HG02642 (cell line): ENCODE measurements around the gene LMCD1.

Experiments used
- ATAC-seq: cut with Tn5 transposase; IDR thresholded peaks from one replicate; pipeline ENCODE4 v1.9.1; 2021; ENCODE audit warnings: mild to moderate bottlenecking; ENCODE audit not compliant: unreplicated experiment, poor library complexity

Gene LMCD1

DNA sequence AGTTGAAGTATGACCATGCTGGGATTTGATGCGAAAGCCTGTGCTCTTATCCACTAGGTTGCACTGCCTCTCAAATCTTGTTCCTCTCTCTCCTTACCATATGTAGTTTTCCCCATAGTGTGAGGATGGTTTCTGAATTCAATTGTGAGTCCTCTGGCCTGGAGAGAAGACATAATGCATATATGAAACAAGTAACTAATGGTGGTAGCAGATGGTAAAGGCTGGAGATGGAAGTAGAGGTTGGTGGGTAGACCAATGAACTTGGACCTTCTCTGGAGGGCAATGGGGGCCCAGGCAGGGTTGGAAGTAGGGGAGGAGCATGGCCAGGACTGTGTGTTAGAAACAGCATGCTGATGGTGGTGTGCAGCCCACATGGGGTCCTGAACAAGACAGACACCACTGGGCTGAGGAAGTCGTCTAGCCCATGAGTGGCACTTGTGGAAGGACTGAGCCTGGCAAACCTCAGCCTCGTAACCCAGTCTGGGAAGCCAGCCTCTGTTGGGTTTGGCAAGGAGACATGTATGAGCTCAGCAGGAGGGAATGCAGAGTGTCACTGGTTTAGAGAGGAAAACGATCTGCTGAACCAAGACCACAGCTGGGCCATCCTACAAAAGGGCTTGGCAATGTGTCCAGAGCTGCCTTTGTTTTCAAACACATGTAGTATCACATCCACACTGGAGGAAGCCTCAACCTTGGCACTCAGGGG is 18.5 kb upstream of the LMCD1 start:
- ATAC-seq: no peak

DNA sequence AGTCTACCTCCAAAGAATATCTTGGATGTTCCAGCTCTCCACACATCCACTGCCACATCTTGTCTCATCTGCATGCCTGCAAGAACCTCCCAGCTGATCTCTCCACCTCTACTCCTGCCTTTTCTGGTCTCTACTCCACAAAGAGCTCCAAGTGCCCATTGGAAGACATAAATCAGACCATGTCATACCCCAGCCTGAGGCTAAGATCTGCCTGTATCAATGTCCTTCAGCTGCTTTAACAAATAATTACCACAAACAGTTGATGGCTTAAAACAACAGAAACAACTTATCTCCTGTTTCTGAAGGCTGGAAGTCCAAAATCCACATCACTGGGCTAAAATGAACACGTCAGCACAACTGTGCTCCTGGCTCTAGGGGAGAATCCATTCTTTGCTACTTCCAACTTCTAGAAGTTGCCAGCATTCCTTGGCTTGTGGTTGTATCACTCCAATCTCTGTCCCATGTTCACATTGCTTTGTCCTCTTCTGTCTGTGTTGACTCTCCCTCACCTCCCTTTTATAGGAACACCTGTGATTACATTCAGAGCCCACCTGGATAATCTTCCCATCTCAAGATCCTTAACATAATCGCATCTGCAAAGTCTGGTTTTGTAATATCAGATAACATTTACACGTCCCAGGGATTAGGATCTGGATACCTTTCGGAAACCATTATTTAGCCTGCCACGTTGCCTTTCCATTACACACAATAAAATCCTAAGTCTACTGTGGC is 17.0 kb upstream of the LMCD1 start:
- ATAC-seq: no peak

DNA sequence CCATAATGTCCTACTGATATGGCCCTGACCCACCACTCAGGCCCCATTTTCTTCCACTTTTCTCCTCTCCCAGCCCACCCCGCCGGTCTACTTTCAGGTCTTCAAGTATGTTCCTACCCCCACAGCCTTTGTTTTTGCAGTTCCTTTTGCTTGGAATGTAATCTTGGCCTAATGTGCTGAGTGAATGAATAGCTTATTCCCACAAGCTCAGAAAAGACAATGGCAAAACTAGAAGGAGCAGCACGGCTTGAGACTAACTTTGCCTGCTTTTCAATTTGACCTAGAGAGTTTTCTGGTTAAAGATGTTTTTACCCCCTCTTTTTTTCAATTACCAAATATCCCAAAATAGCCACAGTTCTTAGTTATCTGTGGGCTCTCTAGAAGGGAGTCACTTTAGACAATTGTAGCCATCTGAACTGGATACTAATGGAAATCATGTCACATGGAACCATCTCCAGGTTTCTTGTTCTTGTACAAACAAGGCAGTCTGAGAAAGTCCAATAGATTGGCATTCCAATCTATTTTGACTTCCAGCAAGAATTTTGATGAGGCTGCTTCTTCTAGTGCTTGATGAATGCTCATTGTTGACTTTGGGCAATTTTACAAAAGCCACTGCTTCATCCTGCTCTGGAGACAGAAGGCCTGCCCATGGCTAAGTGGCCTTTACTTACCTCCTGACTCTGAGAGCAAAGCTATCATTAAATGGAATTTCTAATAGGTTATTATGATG is 16.3 kb upstream of the LMCD1 start:
- no peak for ATAC-seq

DNA sequence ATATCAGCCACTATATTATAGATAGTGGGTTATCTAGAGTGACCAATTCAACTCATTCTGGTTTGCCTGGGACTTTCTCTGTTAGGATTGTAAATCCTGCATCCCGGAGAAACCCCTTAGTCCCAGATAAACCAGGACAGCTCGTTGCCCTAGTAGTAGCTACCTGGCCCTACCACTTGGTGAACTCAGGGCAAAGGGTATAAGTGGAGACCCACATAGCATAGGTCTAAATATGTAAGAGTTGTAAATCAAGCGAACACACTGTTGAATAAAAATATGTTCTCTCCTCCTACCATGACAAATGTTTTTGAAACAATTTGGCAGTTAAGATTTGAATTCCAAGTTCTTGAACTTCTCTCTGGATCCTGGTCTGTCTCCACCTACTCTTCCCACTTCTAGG is 15.7 kb upstream of the LMCD1 start:
- ATAC-seq: no peak

DNA sequence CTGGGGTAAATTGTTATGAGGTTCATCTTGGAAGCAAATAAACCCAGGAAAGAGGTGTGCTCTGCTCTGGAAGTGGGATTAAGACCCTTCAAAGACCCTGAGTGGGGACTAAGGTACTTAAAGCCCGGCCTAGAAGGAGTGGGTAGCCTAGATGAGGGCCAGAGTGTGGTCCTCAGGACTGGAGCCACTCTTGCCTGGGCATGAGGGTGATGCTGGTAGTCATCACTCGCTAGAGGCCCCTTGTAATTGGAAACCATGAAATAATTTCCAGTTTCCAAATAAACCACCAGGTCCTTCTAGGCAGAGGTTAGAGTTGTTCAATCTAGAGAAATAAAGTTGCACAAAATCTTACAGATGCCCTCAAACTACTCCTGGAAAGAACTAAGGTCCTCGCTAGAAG is 15.2 kb upstream of the LMCD1 start:
- ATAC-seq: no peak

DNA sequence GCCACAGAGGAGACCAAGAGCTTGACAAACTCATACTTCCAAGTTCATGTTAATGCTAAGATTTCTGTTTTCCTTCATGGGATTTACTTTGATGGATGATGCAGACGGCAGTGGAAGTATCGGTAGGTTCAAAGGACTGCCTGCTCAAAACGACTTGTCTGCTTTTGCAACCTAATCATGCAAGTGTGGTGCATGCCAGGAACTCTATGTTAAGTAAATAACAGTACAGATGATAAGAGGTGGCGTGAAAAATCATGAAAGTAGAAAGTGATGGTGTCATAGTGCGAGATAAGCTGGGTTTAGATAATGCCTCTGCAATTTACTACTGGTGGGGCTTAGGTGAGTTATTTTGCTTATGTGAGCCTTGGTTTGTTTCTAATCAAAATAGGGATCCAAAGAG is 14.7 kb upstream of the LMCD1 start:
- no peak for ATAC-seq

DNA sequence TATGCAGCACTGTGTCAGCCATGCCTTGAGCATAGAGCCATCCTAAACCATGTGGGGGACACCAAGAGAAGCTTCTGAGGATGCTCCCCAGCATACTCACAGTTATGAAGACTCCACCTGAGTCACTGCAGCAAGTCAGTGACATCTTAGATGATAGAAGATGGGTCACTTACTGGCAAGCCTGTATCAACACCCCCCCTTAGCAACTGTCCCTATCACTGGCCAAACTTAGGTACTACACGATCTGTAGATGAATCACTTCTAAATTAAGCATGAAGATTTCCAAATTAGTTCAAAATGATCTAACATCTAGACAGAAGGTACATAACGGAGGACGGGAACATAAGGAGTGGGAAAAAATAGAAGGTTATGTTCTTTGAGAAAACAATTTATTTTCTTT is 13.2 kb upstream of the LMCD1 start:
- ATAC-seq: no peak

DNA sequence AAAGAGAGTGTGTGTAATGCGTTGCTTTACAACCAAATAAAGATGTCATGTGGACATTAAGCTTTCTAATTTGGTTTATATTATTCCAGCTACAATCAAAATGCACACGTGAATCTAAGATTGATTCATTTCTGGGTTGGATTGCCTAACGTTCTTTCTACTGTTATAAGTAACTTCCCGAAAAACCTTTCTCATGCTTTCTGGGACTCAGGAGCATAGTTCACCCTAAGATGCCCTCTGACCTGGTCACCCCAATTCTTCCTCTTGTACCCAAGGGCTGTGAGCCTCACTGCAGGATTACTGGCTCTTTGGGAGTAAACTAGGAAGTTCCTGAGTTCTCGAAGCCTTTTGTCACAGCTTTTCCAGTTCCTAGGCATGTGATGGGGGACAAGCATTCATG is 12.7 kb upstream of the LMCD1 start:
- ATAC-seq: no peak

DNA sequence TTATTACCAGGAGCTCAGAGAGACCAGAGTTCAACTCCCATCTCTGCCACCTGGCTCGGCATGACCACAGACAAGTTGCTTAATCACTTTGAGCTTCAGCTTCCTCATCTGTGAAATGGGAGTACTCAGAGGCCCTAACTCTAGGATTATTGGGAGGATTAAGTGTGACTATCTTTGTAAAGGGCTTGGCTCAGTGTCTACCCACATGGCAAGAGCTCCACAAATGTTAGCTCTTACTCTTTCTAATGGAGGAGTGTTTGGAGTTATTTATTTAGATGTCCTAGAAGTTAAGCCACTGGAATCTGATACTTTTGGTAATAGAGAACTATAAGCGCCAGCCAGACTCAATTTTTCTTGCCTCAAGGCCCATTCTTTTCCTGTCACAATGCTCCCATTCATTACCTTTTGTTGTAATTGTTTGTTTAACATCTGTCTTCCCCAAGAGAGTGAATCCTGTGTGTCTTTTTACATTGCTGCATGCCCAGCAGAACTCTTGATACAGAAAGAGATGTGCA is 12.3 kb upstream of the LMCD1 start:
- ATAC-seq: no peak

DNA sequence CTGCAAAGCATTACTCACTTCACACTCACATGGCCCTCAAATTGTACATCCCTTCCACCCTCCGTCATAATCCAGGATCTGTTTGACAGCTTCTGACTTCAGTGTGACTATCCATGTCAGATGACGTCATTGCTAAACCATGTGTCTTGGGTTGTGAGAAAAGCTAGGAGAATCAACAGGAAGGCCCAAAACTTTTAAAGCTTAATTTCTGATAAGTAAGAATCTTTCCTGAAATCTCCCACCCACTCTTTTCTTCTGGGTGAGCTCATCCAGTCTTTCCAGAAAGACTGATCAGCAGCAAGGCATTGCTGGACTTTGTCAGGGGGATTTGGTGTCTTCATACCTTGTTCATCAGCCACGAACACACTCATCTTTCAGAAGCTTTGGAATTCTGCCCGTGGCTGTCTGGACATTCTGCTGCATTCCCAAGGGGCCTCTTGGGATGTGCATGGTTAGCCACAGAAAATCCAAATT is 11.5 kb upstream of the LMCD1 start:
- no peak for ATAC-seq

DNA sequence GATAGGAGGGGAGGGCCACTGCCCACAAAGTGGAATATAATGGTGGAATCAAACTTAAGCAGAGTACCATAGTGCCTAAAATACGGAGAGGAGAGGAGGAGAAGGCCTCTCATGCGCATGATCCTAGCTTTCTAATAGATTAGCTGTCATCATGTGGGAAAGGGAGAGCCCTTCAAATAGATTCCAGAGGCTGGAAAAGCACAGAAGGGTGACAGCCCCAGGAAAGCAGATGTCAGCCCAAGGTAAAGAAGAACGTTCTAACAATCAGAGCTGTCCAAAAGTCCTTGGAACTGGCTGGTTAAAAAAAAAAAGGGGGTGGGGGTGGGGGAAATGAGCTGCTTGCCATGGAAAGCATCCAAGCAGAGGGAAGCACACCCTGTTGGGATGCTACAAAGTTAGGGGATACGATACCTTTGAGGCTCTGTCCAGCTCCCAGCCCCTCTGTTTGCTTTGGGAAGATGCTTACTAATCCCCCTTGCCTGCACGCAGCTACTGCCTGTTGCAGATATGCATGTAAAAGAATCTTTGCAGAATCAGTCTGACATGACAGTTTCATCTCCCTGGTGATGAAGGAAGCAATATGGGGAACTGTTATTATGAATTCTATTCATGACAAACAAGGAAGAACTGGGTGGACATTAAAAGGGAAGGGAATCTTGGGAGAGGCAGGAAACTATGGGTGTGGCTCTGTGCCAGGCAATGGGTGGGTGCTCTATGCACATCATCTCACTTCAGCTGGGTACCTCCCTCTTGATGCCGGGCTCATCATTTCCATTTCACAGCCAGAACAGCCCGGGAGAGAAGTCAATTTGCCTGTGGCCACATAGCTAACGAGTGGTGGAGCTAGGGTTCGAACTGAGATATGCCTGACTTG is 10.1 kb upstream of the LMCD1 start:
- no peak for ATAC-seq

DNA sequence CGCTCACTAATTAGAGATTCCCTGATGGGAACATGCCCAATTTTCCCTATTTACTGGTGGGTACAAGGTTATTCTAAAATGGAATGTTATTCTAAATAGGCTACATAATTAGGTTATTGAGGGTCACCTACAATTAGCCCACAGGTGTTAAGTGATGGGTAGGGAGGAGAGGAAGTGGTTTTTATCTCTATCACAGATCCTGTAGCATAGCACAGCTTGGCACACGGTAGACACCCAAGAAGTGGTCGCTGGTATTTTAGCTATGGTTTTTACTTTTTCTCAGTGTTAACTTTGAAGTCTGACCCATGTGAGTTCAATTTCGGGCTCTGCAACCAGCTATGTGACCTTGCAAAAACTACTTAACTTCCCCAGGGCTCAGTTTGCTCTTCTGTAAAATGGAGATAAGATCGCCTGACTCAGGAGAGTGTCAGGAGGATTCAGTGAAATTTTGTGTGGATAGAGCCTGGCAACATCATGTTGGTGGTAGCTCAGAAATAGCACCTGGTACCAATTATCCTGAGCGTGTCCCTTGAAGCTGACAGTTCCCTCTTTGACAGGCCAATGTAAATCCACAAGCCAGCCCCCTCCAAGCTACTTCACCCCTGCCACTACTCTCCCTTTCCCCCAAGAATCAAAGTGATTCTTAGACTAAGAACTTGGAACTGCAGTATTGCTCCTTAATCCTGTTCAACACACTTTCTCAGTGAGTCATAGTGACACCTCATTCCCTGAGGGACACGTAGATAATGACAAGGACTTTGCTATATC is 8.7 kb upstream of the LMCD1 start:
- no peak for ATAC-seq

DNA sequence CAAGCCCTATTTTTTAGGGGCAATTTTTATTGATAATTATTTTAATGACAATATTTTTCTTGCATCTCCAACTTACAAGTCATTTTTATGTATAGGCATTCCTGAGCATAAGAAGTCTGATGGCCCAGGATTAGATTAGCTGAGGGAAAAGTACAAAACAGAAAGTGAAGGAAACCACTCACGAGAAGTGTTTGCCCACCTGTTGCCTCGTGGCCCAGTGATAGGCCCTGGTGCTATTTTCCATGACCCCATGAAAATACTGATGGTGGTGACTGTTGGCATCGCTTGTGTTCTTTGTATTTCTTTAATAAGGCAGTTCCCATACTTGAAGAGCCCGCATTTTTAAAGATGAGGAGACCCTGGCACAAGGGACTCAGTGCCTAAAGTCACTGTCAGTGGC is 7.9 kb upstream of the LMCD1 start:
- no peak for ATAC-seq

DNA sequence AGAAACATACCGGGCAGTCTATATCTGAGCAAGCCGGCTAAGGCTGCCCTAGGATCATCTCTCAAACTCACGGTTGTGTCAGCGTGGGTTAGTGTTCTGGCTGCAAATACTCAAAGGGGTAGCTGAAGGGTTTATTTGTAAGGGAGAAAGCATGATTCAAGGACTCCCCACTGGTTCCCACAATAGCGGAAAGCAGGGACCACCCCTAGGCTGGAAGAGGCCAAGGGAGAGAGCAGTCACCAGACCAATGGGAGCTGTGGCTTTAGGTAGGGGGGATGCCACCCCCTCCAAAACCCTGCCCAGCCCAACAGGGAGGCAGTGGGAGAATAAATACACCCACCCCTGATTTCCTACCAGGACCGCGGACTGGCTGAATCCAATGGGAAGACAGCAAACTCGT is 7.3 kb upstream of the LMCD1 start:
- no peak for ATAC-seq

DNA sequence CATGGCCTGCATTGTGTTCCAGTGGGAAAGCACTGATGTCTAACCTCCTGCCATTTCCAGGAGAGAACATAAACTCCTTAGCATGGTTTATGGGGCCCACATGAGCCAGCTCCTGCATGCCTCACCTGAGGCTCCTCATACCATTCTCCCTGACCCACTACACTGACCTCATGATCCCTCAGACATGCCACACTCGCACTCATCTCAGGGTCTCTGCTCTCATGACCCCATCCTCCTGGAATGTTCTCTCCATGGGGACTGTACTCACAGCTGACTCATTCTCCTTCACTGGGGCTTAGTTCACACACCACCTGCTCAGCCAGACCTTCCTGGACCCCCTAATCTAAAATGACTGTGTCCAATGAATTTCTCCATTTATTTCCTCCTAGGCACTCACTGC is 4.0 kb upstream of the LMCD1 start:
- no peak for ATAC-seq

DNA sequence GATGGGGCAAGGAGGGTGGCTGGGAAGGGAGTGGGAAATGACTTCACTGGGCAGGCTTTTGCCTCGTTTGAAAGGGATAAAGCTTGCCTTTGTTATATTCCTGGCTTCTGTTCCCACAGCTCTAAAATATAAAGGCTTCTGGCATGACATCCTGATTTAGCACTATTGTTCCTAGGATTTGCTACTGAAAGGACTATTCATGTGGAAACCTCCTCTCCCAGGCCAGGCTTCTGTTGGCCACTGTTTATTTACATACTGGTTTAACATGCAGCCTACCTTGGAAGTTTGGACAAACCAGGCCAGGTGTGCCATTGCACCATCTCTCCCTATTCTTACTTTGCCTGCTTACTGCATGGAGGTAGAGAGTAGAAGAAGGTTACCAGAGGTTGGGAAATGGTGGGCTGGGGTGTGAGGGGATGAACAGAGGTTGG is 2.4 kb upstream of the LMCD1 start:
- no peak for ATAC-seq

DNA sequence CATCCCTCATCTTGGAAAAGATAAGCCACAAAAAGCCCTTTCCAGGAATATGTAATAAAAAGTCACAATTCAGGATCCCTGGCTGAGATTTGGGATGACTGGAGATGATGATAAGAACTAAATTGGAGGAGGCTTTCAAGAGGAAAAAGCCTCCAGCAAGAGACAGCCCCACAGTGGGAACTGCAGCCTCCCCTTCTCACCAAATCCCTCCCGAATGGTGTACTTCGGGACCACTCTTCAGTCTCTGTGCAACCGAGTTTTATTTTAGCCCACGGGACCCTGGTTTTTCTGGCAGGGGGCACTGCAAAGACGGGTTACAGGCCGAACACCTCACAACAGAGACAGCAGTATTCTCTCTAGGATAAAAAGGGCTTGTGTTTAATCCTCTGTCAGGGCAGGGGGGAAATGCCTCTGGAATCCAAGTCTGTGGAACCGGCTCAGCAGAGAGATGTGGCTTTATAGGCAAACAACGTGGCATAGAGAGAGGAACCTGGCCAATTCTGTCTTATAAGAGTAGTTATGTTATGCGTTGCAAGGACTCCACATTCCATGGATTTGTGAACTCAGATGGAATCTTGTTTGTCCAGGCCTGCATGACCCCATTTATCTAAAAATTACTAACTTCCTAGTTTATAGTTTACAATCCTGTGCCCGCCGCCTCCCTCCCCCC is 1.2 kb upstream of the LMCD1 start:
- no peak for ATAC-seq

DNA sequence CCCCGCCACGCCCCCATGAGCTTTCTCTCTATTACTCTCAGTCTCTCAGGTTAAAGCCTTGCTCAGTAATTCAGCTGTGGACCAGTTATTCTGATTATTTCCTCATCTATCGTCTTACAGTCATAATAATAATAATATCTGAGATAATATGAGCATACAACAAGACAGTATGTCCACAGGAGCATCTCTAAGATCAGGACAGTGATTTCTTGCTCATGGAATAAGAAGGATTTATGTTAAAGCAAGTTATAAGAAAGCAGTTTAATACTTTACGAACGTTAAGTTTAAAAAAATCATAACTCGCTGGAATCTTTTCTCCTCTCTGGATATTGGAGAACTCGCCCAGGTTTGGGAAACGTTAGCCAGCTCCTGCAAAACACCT is 643 bp upstream of the LMCD1 start:
- no peak for ATAC-seq

DNA sequence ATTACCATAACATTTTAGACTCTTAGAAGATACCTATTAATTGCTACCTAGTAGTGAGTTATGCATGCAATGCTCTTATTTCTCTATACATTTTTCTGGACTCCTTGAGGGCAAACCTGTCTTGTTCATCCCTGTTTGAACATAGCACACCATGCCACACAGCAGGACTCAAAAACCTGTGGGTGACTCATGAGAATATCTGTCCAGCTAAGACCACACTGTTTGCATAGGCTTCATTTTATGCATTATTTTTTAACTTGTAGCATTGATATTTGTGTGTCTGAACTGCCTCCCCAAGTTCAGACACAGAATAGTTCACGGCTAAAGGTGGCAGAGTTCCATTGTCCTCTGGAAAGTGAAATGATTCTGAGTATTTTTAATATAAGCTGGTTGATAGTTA is 1.8 kb downstream of the LMCD1 start:
- no peak for ATAC-seq
